AG09309 (cell line): ENCODE measurements around the gene CLDN11.

Experiments
- DNase-seq: peaks from one replicate; pipeline ENCODE4 v3.0.0-alpha.2; 2010; ENCODE audit warnings: low read depth
- H3K4me3 ChIP-seq: 2 replicates; pipeline ENCODE4 v1.5.1; 2011; ENCODE audit warnings: mild to moderate bottlenecking, low read depth, low read length, moderate library complexity; ENCODE audit not compliant: control insufficient read depth
- CTCF ChIP-seq: IDR thresholded peaks from 2 replicates; pipeline ENCODE4 v1.5.1; 2011; ENCODE audit warnings: mild to moderate bottlenecking, low read depth, low read length, inconsistent platforms; ENCODE audit not compliant: insufficient read depth, control insufficient read depth; ENCODE audit errors: missing control alignments

Gene CLDN11

GRCh38 chr3:170417090-170417489 lies 1.6 kb upstream of the CLDN11 start:
- no peak for DNase-seq
- no peak overlapping the region for H3K4me3 ChIP-seq
- no peak for TF ChIP-seq CTCF

- TF ChIP-seq CTCF = no peak
- no peak overlapping the region for H3K4me3 ChIP-seq
- DNase-seq = no peak
Observed at GRCh38 chr3:170419557-170420087, 954 bp downstream of the CLDN11 start.

GRCh38 chr3:170420307-170420821 lies 1.7 kb downstream of the CLDN11 start:
- no peak for DNase-seq
- no peak overlapping the region for H3K4me3 ChIP-seq
- TF ChIP-seq CTCF = no peak

GRCh38 chr3:170421111-170421641 lies 2.5 kb downstream of the CLDN11 start:
- no peak for DNase-seq
- no peak for TF ChIP-seq CTCF
- H3K4me3 ChIP-seq = no peak overlapping the region

- no peak for TF ChIP-seq CTCF
- H3K4me3 ChIP-seq = no peak overlapping the region
- no peak for DNase-seq
Observed at GRCh38 chr3:170421758-170422157, 3.1 kb downstream of the CLDN11 start.

- DNase-seq = no peak
- no peak for TF ChIP-seq CTCF
- no peak overlapping the region for H3K4me3 ChIP-seq
Observed at GRCh38 chr3:170423001-170423615, 4.4 kb downstream of the CLDN11 start.
